Endodermal cell (in vitro differentiated cells): ENCODE results near the gene PARL. TPM values are rescaled to one million over a fixed set of nuclear protein-coding genes. Genes with fewer than 3 reads are reported as not detected.

Experiments used
- DNase-seq: peaks from one replicate; pipeline ENCODE4 v3.0.0-alpha.2; 2017
- H3K27ac ChIP-seq: 2 replicates; pipeline ENCODE4 v1.5.1; 2013; ENCODE audit warnings: mild to moderate bottlenecking, low read depth, low read length, moderate library complexity
- H3K27me3 ChIP-seq: 2 replicates; pipeline ENCODE4 v1.6.1; 2013; ENCODE audit warnings: mild to moderate bottlenecking, low read length, moderate library complexity; ENCODE audit not compliant: insufficient read depth, control insufficient read depth, poor library complexity, severe bottlenecking
- H3K36me3 ChIP-seq: 2 replicates; pipeline ENCODE4 v1.7.0; 2013; ENCODE audit warnings: mild to moderate bottlenecking, low read length, moderate library complexity; ENCODE audit not compliant: control insufficient read depth, insufficient read depth
- H3K4me1 ChIP-seq: one replicate; pipeline ENCODE4 v1.7.0; 2013; ENCODE audit warnings: low read length; ENCODE audit not compliant: control insufficient read depth, insufficient read depth
- H3K4me3 ChIP-seq: 2 replicates; pipeline ENCODE4 v1.5.1; 2013; ENCODE audit warnings: mild to moderate bottlenecking, low read length, moderate library complexity
- H3K9ac ChIP-seq: 2 replicates; pipeline ENCODE4 v1.6.1; 2013; ENCODE audit warnings: mild to moderate bottlenecking, low read length, moderate library complexity; ENCODE audit not compliant: poor library complexity, severe bottlenecking; ENCODE audit errors: extremely low read depth
- H3K9me3 ChIP-seq: 2 replicates; pipeline ENCODE4 v1.6.1; 2013; ENCODE audit warnings: mild to moderate bottlenecking, low read length, moderate library complexity; ENCODE audit not compliant: control insufficient read depth
- H3K27ac Mint-ChIP-seq: 2 replicates; pipeline ENCODE4 v1.8.0; 2020; ENCODE audit warnings: mixed read lengths
- H3K27me3 Mint-ChIP-seq: 2 replicates; pipeline ENCODE4 v1.8.0; 2021; ENCODE audit warnings: mild to moderate bottlenecking, mixed read lengths; ENCODE audit not compliant: insufficient read depth
- H3K36me3 Mint-ChIP-seq: 2 replicates; pipeline ENCODE4 v1.8.0; 2020; ENCODE audit warnings: low read depth, mixed read lengths
- H3K4me1 Mint-ChIP-seq: 2 replicates; pipeline ENCODE4 v1.8.0; 2020; ENCODE audit warnings: mixed read lengths
- H3K4me3 Mint-ChIP-seq: 2 replicates; pipeline ENCODE4 v1.8.0; 2020; ENCODE audit warnings: mild to moderate bottlenecking, moderate library complexity, mixed read lengths
- H3K9me3 Mint-ChIP-seq: 2 replicates; pipeline ENCODE4 v1.8.0; 2020; ENCODE audit warnings: mild to moderate bottlenecking, mixed read lengths
- CTCF ChIP-seq: fragments of 200-600 bp; sonication (generic); conservative IDR thresholded peaks from 2 replicates; pipeline ENCODE4 v1.5.0; 2021; ENCODE audit warnings: antibody characterized with exemption, mild to moderate bottlenecking
- WGBS, 2 experiments: methylation state at CpG; one replicate each; pipeline versions ENCODE4 v1.1.5 to v1.1.7; 2013; ENCODE audit warnings: missing lambda C conversion rate in 2 of 2, mixed read lengths in 1 of 2; ENCODE audit not compliant: insufficient coverage in 1 of 2, insufficient read length in 1 of 2; 5-methylcytosine and 5-hydroxymethylcytosine counted together
- total RNA-seq, 2 donors: library from RNA; stranded (reverse); fragmentation: NEBNext Ultra II Directional in 1 of 2; extraction: Animal tissue kit (Norgen Biotek cat#: 25700) in 1 of 2; gene quantifications; 2 replicates in 1 of 2; 3 replicates in 1 of 2; pipeline ENCODE4 v1.2.1, GENCODE V29; 2021

PARL gene
- total RNA-seq, 2 donors from 2014 or later, result 77.3 to 83.0 TPM

- Histone ChIP-seq H3K4me3 (no peak overlapping the region), H3K9ac (no peak overlapping the region), H3K27me3 (no peaks in the 10 kb centered on the region), H3K9me3 (peaks cover 3% of the 10 kb centered on the region), H3K4me1 (no peaks in the 10 kb centered on the region), H3K36me3 (peaks cover 28% of the 10 kb centered on the region), H3K27ac (no peak overlapping the region)
- no peak overlapping the region for H3K4me3 Mint-ChIP-seq
- 84 to 88% methylated on average over 1 to 2 of the region's 2 CpGs for WGBS, 2 experiments
- no peaks in the 10 kb centered on the region for H3K9me3 Mint-ChIP-seq
- no peaks in the 10 kb centered on the region for H3K4me1 Mint-ChIP-seq
- no peak overlapping the region for H3K27ac Mint-ChIP-seq
- peaks cover 17% of the 10 kb centered on the region for H3K36me3 Mint-ChIP-seq
- DNase-seq, result no peak
- H3K27me3 Mint-ChIP-seq, result no peaks in the 10 kb centered on the region
- TF ChIP-seq CTCF, result no peak
These were observed 13.1 kb downstream of the PARL start for GRCh38 chr3:183871541-183871940.

GRCh38 chr3:183870563-183870962 is 14.1 kb downstream of the PARL start:
- Histone ChIP-seq H3K27me3 (no peaks in the 10 kb centered on the region), H3K4me3 (no peak overlapping the region), H3K36me3 (peaks cover 38% of the 10 kb centered on the region), H3K4me1 (no peaks in the 10 kb centered on the region), H3K9ac (no peak overlapping the region), H3K27ac (no peak overlapping the region), H3K9me3 (peaks cover 13% of the 10 kb centered on the region)
- DNase-seq, result no peak
- no peak for TF ChIP-seq CTCF
- Mint-ChIP-seq H3K27me3 (no peaks in the 10 kb centered on the region), H3K27ac (no peak overlapping the region), H3K9me3 (peaks cover 7% of the 10 kb centered on the region), H3K4me3 (no peak overlapping the region), H3K4me1 (no peaks in the 10 kb centered on the region), H3K36me3 (peaks cover 23% of the 10 kb centered on the region)
- WGBS, 2 experiments, result 87 to 95% methylated on average over 3 of the region's 3 CpGs

- H3K4me1 Mint-ChIP-seq, result no peaks in the 10 kb centered on the region
- Histone ChIP-seq H3K4me1 (no peaks in the 10 kb centered on the region), H3K9me3 (peaks cover 16% of the 10 kb centered on the region), H3K4me3 (no peak overlapping the region), H3K27me3 (no peaks in the 10 kb centered on the region), H3K36me3 (peaks cover 53% of the 10 kb centered on the region), H3K9ac (no peak overlapping the region), H3K27ac (no peak overlapping the region)
- H3K9me3 Mint-ChIP-seq, result peaks cover 12% of the 10 kb centered on the region
- DNase-seq, result no peak
- 95 to 100% methylated on average over 1 of the region's 1 CpG for WGBS, 2 experiments
- H3K27ac Mint-ChIP-seq, result no peak overlapping the region
- peaks cover 39% of the 10 kb centered on the region for H3K36me3 Mint-ChIP-seq
- no peak overlapping the region for H3K4me3 Mint-ChIP-seq
- H3K27me3 Mint-ChIP-seq, result no peaks in the 10 kb centered on the region
- no peak for TF ChIP-seq CTCF
These were observed 15.9 kb downstream of the PARL start for GRCh38 chr3:183868796-183869195.
